GM23338 (cell line): ENCODE results near the gene SPIRE2.

Source experiments
- CREB1 ChIP-seq: fragments of 250-450 bp; sonication (Bioruptor Pico); IDR thresholded peaks from 2 replicates; pipeline ENCODE4 v1.5.0; 2020; ENCODE audit warnings: low read depth, mild to moderate bottlenecking, moderate library complexity
- EZH2 ChIP-seq: fragments of 200-600 bp; sonication (generic); IDR thresholded peaks from one replicate; pipeline ENCODE4 v1.8.0; 2017; ENCODE audit warnings: antibody characterized with exemption, mild to moderate bottlenecking, low read depth; ENCODE audit not compliant: unreplicated experiment
- EZH2phosphoT487 ChIP-seq: fragments of 200-600 bp; sonication (generic); IDR thresholded peaks from one replicate; pipeline ENCODE4 v1.8.1; 2018; ENCODE audit warnings: antibody characterized with exemption; ENCODE audit not compliant: unreplicated experiment
- JUNB ChIP-seq: IDR thresholded peaks from one replicate; pipeline ENCODE4 v1.6.1; 2016; ENCODE audit warnings: antibody characterized with exemption; ENCODE audit not compliant: unreplicated experiment
- POLR2AphosphoS5 ChIP-seq: IDR thresholded peaks from 2 replicates; pipeline ENCODE4 v1.6.1; 2016; ENCODE audit warnings: antibody characterized with exemption, low read depth
- STAT1 ChIP-seq: IDR thresholded peaks from one replicate; pipeline ENCODE4 v1.6.1; 2016; ENCODE audit warnings: antibody characterized with exemption; ENCODE audit not compliant: unreplicated experiment
- ZNF114 ChIP-seq: fragments of 250-450 bp; sonication (Bioruptor Pico); IDR thresholded peaks from 2 replicates; pipeline ENCODE4 v1.5.0; 2020; ENCODE audit warnings: mild to moderate bottlenecking, moderate library complexity
- TF ChIP-seq, protein P1 (sequence below), 2 experiments: fragments of 200-600 bp in 1 of 2; sonication (generic) in 1 of 2; conservative IDR thresholded peaks; 2 replicates each; pipeline versions ENCODE4 v1.5.1 to v1.6.1; 2016 to 2017; ENCODE audit warnings: antibody characterized with exemption in 2 of 2, low read depth in 2 of 2, mild to moderate bottlenecking in 2 of 2, moderate library complexity in 1 of 2
- TF ChIP-seq, protein P2 (sequence below): fragments of 250-450 bp; sonication (Bioruptor Pico); IDR thresholded peaks from 2 replicates; pipeline ENCODE4 v1.5.0; 2020; ENCODE audit warnings: mild to moderate bottlenecking, moderate library complexity
- TF ChIP-seq, protein P3 (sequence below): IDR thresholded peaks from one replicate; pipeline ENCODE4 v1.6.1; 2018; ENCODE audit warnings: antibody characterized with exemption; ENCODE audit not compliant: unreplicated experiment
- TF ChIP-seq, protein P4 (sequence below): IDR thresholded peaks from 2 replicates; pipeline ENCODE4 v1.6.1; 2016; ENCODE audit warnings: antibody characterized with exemption

DNA sequence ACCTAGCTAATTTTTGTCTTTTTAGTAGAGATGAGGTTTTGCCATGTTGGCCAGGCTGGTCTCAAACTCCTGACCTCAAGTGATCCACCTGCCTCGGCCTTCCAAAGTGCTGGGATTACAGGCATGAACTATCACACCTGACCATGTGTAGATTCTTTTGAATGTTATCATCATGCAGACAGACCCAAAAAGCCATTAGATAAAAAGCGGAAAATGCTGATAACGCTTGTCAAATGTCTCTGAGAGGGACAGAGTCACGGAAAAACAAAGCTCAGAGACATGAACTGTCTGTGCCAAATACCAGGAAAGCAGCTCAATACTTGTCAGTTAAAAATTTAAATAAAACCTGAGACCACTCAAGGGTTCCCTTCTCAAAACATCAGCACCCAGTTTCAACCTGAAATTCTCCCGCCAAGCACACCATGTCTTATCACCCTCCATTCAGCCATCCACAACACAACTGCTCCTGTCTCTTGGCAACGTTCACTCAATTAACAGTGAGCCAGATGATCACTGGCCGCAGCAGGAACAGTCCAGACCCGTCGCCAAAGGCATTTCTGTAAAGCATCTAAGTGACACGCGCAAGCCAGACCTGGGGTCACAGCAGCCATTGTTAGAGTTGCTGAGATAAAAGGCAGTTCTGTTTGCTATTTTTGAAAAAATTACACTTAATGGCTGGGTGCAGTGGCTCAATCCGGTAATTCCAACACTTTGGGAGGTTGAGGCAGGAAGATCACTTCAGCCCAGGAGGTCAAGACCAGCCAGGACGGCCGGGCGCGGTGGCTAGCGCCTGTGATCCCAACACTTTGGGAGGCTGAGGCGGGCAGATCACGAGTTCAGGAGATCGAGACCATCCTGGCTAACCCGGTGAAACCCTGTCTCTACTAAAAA is 41.6 kb upstream of the SPIRE2 start:
- TF ChIP-seq, protein P1, sequence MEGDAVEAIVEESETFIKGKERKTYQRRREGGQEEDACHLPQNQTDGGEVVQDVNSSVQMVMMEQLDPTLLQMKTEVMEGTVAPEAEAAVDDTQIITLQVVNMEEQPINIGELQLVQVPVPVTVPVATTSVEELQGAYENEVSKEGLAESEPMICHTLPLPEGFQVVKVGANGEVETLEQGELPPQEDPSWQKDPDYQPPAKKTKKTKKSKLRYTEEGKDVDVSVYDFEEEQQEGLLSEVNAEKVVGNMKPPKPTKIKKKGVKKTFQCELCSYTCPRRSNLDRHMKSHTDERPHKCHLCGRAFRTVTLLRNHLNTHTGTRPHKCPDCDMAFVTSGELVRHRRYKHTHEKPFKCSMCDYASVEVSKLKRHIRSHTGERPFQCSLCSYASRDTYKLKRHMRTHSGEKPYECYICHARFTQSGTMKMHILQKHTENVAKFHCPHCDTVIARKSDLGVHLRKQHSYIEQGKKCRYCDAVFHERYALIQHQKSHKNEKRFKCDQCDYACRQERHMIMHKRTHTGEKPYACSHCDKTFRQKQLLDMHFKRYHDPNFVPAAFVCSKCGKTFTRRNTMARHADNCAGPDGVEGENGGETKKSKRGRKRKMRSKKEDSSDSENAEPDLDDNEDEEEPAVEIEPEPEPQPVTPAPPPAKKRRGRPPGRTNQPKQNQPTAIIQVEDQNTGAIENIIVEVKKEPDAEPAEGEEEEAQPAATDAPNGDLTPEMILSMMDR (conservative IDR thresholded peaks at IDR 0.05; ENCODE audit: low read depth in 2 of 2): no peak
- no peak for TF ChIP-seq EZH2
- TF ChIP-seq POLR2AphosphoS5: no peak
- TF ChIP-seq CREB1 (CRISPR knock-in tag): no peak
- no peak for TF ChIP-seq JUNB
- TF ChIP-seq EZH2phosphoT487: no peak
- TF ChIP-seq, protein P2, sequence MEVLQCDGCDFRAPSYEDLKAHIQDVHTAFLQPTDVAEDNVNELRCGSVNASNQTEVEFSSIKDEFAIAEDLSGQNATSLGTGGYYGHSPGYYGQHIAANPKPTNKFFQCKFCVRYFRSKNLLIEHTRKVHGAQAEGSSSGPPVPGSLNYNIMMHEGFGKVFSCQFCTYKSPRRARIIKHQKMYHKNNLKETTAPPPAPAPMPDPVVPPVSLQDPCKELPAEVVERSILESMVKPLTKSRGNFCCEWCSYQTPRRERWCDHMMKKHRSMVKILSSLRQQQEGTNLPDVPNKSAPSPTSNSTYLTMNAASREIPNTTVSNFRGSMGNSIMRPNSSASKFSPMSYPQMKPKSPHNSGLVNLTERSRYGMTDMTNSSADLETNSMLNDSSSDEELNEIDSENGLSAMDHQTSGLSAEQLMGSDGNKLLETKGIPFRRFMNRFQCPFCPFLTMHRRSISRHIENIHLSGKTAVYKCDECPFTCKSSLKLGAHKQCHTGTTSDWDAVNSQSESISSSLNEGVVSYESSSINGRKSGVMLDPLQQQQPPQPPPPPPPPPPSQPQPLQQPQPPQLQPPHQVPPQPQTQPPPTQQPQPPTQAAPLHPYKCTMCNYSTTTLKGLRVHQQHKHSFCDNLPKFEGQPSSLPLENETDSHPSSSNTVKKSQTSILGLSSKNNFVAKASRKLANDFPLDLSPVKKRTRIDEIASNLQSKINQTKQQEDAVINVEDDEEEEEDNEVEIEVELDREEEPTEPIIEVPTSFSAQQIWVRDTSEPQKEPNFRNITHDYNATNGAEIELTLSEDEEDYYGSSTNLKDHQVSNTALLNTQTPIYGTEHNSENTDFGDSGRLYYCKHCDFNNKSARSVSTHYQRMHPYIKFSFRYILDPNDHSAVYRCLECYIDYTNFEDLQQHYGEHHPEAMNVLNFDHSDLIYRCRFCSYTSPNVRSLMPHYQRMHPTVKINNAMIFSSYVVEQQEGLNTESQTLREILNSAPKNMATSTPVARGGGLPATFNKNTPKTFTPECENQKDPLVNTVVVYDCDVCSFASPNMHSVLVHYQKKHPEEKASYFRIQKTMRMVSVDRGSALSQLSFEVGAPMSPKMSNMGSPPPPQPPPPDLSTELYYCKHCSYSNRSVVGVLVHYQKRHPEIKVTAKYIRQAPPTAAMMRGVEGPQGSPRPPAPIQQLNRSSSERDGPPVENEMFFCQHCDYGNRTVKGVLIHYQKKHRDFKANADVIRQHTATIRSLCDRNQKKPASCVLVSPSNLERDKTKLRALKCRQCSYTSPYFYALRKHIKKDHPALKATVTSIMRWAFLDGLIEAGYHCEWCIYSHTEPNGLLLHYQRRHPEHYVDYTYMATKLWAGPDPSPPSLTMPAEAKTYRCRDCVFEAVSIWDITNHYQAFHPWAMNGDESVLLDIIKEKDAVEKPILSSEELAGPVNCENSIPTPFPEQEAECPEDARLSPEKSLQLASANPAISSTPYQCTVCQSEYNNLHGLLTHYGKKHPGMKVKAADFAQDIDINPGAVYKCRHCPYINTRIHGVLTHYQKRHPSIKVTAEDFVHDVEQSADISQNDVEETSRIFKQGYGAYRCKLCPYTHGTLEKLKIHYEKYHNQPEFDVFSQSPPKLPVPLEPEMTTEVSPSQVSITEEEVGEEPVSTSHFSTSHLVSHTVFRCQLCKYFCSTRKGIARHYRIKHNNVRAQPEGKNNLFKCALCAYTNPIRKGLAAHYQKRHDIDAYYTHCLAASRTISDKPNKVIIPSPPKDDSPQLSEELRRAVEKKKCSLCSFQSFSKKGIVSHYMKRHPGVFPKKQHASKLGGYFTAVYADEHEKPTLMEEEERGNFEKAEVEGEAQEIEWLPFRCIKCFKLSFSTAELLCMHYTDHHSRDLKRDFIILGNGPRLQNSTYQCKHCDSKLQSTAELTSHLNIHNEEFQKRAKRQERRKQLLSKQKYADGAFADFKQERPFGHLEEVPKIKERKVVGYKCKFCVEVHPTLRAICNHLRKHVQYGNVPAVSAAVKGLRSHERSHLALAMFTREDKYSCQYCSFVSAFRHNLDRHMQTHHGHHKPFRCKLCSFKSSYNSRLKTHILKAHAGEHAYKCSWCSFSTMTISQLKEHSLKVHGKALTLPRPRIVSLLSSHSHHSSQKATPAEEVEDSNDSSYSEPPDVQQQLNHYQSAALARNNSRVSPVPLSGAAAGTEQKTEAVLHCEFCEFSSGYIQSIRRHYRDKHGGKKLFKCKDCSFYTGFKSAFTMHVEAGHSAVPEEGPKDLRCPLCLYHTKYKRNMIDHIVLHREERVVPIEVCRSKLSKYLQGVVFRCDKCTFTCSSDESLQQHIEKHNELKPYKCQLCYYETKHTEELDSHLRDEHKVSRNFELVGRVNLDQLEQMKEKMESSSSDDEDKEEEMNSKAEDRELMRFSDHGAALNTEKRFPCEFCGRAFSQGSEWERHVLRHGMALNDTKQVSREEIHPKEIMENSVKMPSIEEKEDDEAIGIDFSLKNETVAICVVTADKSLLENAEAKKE (CRISPR knock-in tag): no peak
- TF ChIP-seq, protein P3, sequence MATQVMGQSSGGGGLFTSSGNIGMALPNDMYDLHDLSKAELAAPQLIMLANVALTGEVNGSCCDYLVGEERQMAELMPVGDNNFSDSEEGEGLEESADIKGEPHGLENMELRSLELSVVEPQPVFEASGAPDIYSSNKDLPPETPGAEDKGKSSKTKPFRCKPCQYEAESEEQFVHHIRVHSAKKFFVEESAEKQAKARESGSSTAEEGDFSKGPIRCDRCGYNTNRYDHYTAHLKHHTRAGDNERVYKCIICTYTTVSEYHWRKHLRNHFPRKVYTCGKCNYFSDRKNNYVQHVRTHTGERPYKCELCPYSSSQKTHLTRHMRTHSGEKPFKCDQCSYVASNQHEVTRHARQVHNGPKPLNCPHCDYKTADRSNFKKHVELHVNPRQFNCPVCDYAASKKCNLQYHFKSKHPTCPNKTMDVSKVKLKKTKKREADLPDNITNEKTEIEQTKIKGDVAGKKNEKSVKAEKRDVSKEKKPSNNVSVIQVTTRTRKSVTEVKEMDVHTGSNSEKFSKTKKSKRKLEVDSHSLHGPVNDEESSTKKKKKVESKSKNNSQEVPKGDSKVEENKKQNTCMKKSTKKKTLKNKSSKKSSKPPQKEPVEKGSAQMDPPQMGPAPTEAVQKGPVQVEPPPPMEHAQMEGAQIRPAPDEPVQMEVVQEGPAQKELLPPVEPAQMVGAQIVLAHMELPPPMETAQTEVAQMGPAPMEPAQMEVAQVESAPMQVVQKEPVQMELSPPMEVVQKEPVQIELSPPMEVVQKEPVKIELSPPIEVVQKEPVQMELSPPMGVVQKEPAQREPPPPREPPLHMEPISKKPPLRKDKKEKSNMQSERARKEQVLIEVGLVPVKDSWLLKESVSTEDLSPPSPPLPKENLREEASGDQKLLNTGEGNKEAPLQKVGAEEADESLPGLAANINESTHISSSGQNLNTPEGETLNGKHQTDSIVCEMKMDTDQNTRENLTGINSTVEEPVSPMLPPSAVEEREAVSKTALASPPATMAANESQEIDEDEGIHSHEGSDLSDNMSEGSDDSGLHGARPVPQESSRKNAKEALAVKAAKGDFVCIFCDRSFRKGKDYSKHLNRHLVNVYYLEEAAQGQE: no peak
- TF ChIP-seq STAT1: no peak
- TF ChIP-seq, protein P4, sequence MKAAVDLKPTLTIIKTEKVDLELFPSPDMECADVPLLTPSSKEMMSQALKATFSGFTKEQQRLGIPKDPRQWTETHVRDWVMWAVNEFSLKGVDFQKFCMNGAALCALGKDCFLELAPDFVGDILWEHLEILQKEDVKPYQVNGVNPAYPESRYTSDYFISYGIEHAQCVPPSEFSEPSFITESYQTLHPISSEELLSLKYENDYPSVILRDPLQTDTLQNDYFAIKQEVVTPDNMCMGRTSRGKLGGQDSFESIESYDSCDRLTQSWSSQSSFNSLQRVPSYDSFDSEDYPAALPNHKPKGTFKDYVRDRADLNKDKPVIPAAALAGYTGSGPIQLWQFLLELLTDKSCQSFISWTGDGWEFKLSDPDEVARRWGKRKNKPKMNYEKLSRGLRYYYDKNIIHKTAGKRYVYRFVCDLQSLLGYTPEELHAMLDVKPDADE: no peak
- TF ChIP-seq ZNF114 (CRISPR knock-in tag): no peak
